HCT116 (cell line): ENCODE measurements around the gene NLGN2. TPM values are rescaled to one million over a fixed set of nuclear protein-coding genes. Genes with fewer than 3 reads are reported as not detected.

Experiments
- ATAC-seq: fragments of 200-7000 bp; cut with Tn5 transposase; 2 replicates; pipeline ENCODE4 v1.9.1; 2020; ENCODE audit warnings: mild to moderate bottlenecking, moderate library complexity
- BruUV-seq: library from RNA; stranded (reverse); fragments of 400-500 nt; replicated peaks from 2 replicates; lab custom pipeline; 2021; lab: Mats Ljungman, UMichigan
- CTCF ChIA-PET: fragments of 300-600 bp; sonication (Branson Sonifier 250); formaldehyde crosslinking; loops from one replicate; lab custom pipeline; 2021; ENCODE audit warnings: antibody characterized with exemption; lab: Charles Lee
- POLR2A ChIA-PET: fragments of 300-600, 350-600 bp; sonication (Branson Sonifier 250); formaldehyde crosslinking; loops from one replicate; lab custom pipeline; 2021; ENCODE audit warnings: antibody characterized with exemption; lab: Charles Lee
- RAD21 ChIA-PET, 2 experiments: fragments of 300-600 bp; sonication (Branson Sonifier 250); formaldehyde crosslinking; loops; one replicate each; lab custom pipeline; 2023; ENCODE audit warnings: low total read pairs in 2 of 2; ENCODE audit not compliant: uncharacterized antibody in 2 of 2, unreplicated experiment in 2 of 2, low non-redundant PET in 1 of 2; lab: Charles Lee
- DNase-seq: peaks from one replicate; pipeline ENCODE4 v3.0.0-alpha.2; 2010; ENCODE audit warnings: low read depth, low spot score
- H2AFZ ChIP-seq: fragments of 200-600 bp; shearing (Covaris generic), sonication (generic); 2 replicates; pipeline ENCODE4 v1.6.1; 2017; ENCODE audit warnings: low read depth, mixed run types, mixed read lengths, antibody characterized with exemption, low read length; ENCODE audit not compliant: poor library complexity, severe bottlenecking
- H3K27ac ChIP-seq: 2 replicates; pipeline ENCODE4 v1.5.1; 2012; ENCODE audit warnings: low read depth, low read length
- H3K27me3 ChIP-seq: fragments of 200-600 bp; sonication (generic); 2 replicates; pipeline ENCODE4 v1.6.1; 2016; ENCODE audit warnings: mixed run types, low read length, mixed read lengths; ENCODE audit not compliant: insufficient read depth
- H3K36me3 ChIP-seq, 2 experiments: fragments of 200-500 bp in 1 of 2; fragments of 200-600 bp in 1 of 2; sonication (Bioruptor generic) in 1 of 2; sonication (generic) in 1 of 2; 2 replicates each; pipeline versions ENCODE4 v1.5.1 to v1.6.1; 2014 to 2016; ENCODE audit warnings: low read length in 2 of 2, inconsistent platforms in 1 of 2, mixed read lengths in 1 of 2, mixed run types in 1 of 2; ENCODE audit not compliant: insufficient read depth in 2 of 2, control insufficient read depth in 1 of 2
- H3K4me1 ChIP-seq, 2 experiments: fragments of 200-600 bp in 1 of 2; sonication (generic) in 1 of 2; 2 replicates each; pipeline versions ENCODE4 v1.5.1 to v1.6.1; 2012 to 2017; ENCODE audit warnings: low read length in 2 of 2, inconsistent platforms in 1 of 2, mild to moderate bottlenecking in 1 of 2, mixed read lengths in 1 of 2, mixed run types in 1 of 2, moderate library complexity in 1 of 2; ENCODE audit not compliant: insufficient read depth in 2 of 2, control insufficient read depth in 1 of 2
- H3K4me2 ChIP-seq: fragments of 200-600 bp; sonication (generic); 2 replicates; pipeline ENCODE4 v1.6.1; 2017; ENCODE audit warnings: mixed run types, low read length, mixed read lengths
- H3K4me3 ChIP-seq, 2 experiments: fragments of 200-600 bp in 1 of 2; sonication (generic) in 1 of 2; replicated peaks in 1 of 2; 2 replicates each; pipeline ENCODE4 v1.5.1; 2011 to 2016; ENCODE audit warnings: low read length in 2 of 2, control low read depth in 1 of 2, low read depth in 1 of 2, mild to moderate bottlenecking in 1 of 2, mixed read lengths in 1 of 2, mixed run types in 1 of 2
- H3K79me2 ChIP-seq: fragments of 200-600 bp; sonication (generic); 2 replicates; pipeline ENCODE4 v1.6.1; 2017; ENCODE audit warnings: mild to moderate bottlenecking, mixed run types, low read length, moderate library complexity, mixed read lengths; ENCODE audit not compliant: insufficient read depth
- H3K9ac ChIP-seq: fragments of 200-600 bp; sonication (generic); 2 replicates; pipeline ENCODE4 v1.6.1; 2016; ENCODE audit warnings: low read length, mixed read lengths
- H3K9me2 ChIP-seq: fragments of 200-600 bp; sonication (generic), shearing (Covaris generic); 2 replicates; pipeline ENCODE4 v1.6.1; 2017; ENCODE audit warnings: mixed run types, mild to moderate bottlenecking, moderate library complexity; ENCODE audit not compliant: insufficient read depth
- H3K9me3 ChIP-seq, 2 experiments: fragments of 200-500 bp in 1 of 2; fragments of 200-600 bp in 1 of 2; sonication (Bioruptor generic) in 1 of 2; sonication (generic) in 1 of 2; 2 replicates each; pipeline ENCODE4 v1.6.1; 2014 to 2017; ENCODE audit warnings: low read length in 2 of 2, mixed read lengths in 2 of 2, inconsistent platforms in 1 of 2, low read depth in 1 of 2, mild to moderate bottlenecking in 1 of 2, mixed run types in 1 of 2, moderate library complexity in 1 of 2; ENCODE audit not compliant: control insufficient read depth in 1 of 2, insufficient read depth in 1 of 2
- H4K20me1 ChIP-seq: fragments of 200-600 bp; sonication (generic), shearing (Covaris generic); 2 replicates; pipeline ENCODE4 v1.6.1; 2017; ENCODE audit warnings: mixed run types, mild to moderate bottlenecking, moderate library complexity; ENCODE audit not compliant: insufficient read depth
- ATF3 ChIP-seq: IDR thresholded peaks from 2 replicates; pipeline ENCODE4 v1.6.1; 2012
- EZH2 ChIP-seq: fragments of 200-600 bp; sonication (generic); IDR thresholded peaks from 2 replicates; pipeline ENCODE4 v1.6.1; 2017; ENCODE audit warnings: antibody characterized with exemption, mixed run types
- FOSL1 ChIP-seq: IDR thresholded peaks from 2 replicates; pipeline ENCODE4 v1.6.1; 2012; ENCODE audit warnings: low read depth
- MAX ChIP-seq: IDR thresholded peaks from 2 replicates; pipeline ENCODE4 v1.6.1; 2012
- RAD21 ChIP-seq: IDR thresholded peaks from 2 replicates; pipeline ENCODE4 v1.6.1; 2012; ENCODE audit warnings: low read depth, mild to moderate bottlenecking
- REST ChIP-seq: IDR thresholded peaks from 2 replicates; pipeline ENCODE4 v1.6.1; 2012; ENCODE audit warnings: low read depth
- SP1 ChIP-seq: IDR thresholded peaks from 2 replicates; pipeline ENCODE4 v1.6.1; 2012; ENCODE audit warnings: low read depth
- SRF ChIP-seq: IDR thresholded peaks from 2 replicates; pipeline ENCODE4 v1.6.1; 2012; ENCODE audit warnings: low read depth
- TCF7L2 ChIP-seq: IDR thresholded peaks from 2 replicates; pipeline ENCODE4 v1.7.0; 2011; ENCODE audit warnings: borderline replicate concordance, inconsistent platforms; ENCODE audit not compliant: insufficient read depth, insufficient read length; ENCODE audit errors: extremely low read depth
- YY1 ChIP-seq: IDR thresholded peaks from 2 replicates; pipeline ENCODE4 v1.6.1; 2011; ENCODE audit warnings: low read length, low read depth, moderate library complexity, mild to moderate bottlenecking; ENCODE audit not compliant: insufficient replicate concordance; ENCODE audit errors: extremely low read depth
- ZNF274 ChIP-seq: fragments of 200-500 bp; sonication (Bioruptor generic); IDR thresholded peaks from 2 replicates; pipeline ENCODE4 v1.6.1; 2014; ENCODE audit warnings: mild to moderate bottlenecking, low read depth, low read length, inconsistent platforms
- intact Hi-C: fragments of 100-400 bp; cut with micrococcal nuclease; formaldehyde crosslinking; loops from 2 replicates; pipeline ENCODE4 v1.10.0; 2022
- total RNA-seq: library from RNA; stranded (reverse); gene quantifications from one replicate; pipeline ENCODE4 v1.2.1, GENCODE V29; 2021; ENCODE audit not compliant: unreplicated experiment

NLGN2 gene
- total RNA-seq, 1 experiment from 2014 or later = 60.5 TPM

- no TSS peak for BruUV-seq
- no peaks in the 10 kb centered on the region for H3K9me3 ChIP-seq
- intact Hi-C loops = no loop called here
- ChIA-PET CTCF (no interaction called here), RAD21 (no interaction called here), POLR2A (no interaction called here)
- H3K9me2 ChIP-seq = no peaks in the 10 kb centered on the region
- no peaks in the 10 kb centered on the region for H3K27me3 ChIP-seq
- no peak overlapping the region for H3K4me3 ChIP-seq
- H4K20me1 ChIP-seq = no peaks in the 10 kb centered on the region
- no peaks in the 10 kb centered on the region for H3K36me3 ChIP-seq
- TF ChIP-seq ZNF274 = no peak
- no peak for TF ChIP-seq REST
- TF ChIP-seq FOSL1 = no peak
- TF ChIP-seq ATF3 = no peak
- no peak for TF ChIP-seq TCF7L2
- no peak for TF ChIP-seq RAD21
- no peak for TF ChIP-seq SP1
- TF ChIP-seq SRF = no peak
- no peak for TF ChIP-seq YY1
- no peak for TF ChIP-seq EZH2
- TF ChIP-seq MAX = no peak
- no peak overlapping the region for H2AFZ ChIP-seq
- H3K27ac ChIP-seq = no peak overlapping the region
- no peak overlapping the region for H3K9ac ChIP-seq
- ATAC-seq (no peak), DNase-seq (no peak)
- H3K79me2 ChIP-seq = no peaks in the 10 kb centered on the region
- peaks cover 24 to 36% of the 10 kb centered on the region in 2 experiments for H3K4me1 ChIP-seq
- H3K4me2 ChIP-seq = no peak overlapping the region
These were observed 40.8 kb downstream of the NLGN2 start for GRCh38 chr17:7448461-7448860.
